ENCODE results near the gene RAB6A.
"Not testable (repeated sequence)": the region's sequence is repeated elsewhere in the genome, so short reads cannot be mapped to it uniquely, and the experiment has no call there.

Gene RAB6A

GRCh38 chr11:73760679-73761402 lies at the start of gene RAB6A:
TSS of gene RAB6A (minus strand) at chr11:73761074. CDS start at chr11:73760635, 439 bp downstream.
- DNase-seq (ENCODE audit: low spot score) = peak; percentile 100

DNA sequence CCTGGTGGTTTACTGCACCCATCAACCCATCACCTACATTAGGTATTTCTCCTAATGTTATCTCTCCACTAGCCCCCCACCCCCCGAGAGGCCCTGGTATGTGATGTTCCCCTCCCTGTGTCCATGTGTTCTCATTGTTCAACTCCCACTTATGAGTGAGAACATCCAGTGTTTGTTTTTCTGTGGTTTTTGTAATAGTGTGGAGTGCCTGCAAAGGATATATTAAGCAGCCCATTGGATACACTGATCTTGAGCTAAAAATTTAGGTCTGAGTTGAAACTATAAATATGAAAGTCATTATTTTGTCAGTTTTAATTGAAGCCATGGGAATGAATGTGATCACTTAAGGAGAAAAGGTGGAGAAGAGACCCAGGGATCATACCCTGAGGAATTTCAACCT lies 49.8 kb upstream of the RAB6A start:
- DNase-seq (ENCODE audit: low spot score) = no peak

GRCh38 chr11:73808052-73808451 lies 47.2 kb upstream of the RAB6A start:
- DNase-seq (ENCODE audit: low spot score) = no peak

DNA sequence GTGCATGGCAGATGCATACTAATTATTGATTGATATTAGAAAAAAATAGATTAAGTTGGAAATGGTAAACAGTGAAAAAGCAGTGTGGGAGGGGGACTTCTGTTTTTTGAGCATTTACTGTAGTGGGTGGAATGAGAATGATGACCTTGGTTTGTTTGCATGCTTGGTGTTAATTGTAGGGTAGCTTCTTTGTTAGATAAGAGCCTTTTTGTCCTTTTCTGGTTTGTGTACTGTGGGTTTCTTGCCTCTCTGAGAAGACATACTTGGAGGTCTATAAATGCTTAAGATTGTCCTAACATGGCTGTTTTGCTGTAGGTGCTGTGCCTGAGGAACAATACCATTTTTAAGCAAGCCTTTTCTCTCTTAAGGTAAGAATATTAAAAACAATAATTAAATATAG lies 43.8 kb upstream of the RAB6A start:
- DNase-seq (ENCODE audit: low spot score) = no peak

DNA sequence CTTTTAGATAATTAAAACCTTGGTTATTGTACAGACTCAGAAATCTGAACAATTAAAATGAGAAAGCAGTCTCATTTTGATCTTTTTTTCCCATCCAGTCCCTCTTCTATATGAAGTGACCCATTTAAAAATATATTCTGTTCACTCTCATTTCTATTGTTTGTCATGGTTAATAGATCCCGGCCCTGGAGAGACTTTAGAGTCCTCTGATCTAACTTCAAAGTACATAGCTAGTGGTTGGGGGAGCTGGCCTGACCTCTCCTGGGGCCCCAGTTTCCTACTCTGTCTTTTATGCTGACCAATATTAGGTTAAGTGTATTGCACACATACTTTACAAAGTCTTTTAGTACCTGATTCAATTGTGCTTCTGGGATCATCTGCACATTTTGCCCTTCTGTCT lies 40.3 kb upstream of the RAB6A start:
- no peak for DNase-seq (ENCODE audit: low spot score)

DNA sequence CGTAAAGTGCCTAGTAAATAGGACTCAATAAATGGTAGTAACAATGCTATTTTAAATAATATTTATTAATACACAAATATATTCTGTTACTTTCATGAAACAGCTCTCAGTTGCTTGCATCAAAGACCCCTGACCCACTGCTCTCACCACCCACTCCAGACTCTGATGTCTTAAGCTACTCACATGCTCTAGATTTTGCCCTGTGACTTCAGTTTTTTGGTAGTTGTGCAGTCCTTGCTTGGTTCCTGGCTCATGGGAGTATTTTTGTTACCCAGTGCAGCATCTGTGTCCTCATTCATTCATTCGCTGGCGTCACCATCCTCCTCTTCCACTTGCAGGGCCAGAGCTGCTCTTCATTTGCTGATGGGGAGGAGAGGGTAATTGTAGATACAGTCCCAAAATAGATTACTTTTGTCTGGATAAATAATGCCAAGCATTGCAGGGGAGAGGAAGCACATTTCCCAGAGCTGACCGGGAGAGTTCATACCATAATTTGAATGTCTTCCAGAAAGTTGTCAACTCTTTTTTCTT lies 39.5 kb upstream of the RAB6A start:
- DNase-seq (ENCODE audit: low spot score) = no peak

- peak; percentile 51 for DNase-seq (ENCODE audit: low spot score)
Observed at GRCh38 chr11:73797457-73797856, 36.6 kb upstream of the RAB6A start.

DNA sequence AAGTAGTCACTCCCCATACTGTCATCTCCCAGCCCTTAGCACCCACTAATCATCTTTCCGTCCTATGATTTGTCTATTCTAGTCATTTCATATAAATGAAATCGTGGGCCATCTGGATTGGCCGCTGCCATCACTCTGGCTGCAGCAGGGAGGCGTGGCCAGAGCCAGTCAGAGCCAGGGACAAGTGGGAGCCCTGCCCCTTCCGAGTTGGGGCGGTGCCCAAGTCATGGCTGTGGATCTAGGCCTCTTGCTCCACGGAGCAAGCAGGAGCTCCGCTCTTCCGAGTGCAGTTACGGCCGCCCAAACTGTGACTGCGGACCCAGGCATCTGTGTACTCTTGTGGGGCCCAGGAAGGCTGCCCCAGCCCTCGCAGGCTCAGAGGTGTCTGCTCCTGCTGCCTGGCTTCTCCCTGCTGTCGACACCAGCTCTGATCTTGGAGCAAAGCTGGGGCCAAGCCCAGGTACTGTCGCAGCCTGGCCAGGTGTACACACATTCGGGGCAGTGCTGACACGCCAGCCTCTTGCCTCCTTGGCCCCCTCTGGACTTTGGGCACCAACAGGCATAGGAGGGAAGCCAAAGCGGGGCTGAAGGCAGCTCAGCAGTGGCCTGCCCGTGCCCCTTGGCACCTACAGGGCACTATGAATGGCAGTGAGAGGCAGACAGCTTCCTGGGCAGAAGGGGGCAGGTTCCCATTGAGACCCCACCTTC lies 35.2 kb upstream of the RAB6A start:
- peak; percentile 88 for DNase-seq (ENCODE audit: low spot score)

DNA sequence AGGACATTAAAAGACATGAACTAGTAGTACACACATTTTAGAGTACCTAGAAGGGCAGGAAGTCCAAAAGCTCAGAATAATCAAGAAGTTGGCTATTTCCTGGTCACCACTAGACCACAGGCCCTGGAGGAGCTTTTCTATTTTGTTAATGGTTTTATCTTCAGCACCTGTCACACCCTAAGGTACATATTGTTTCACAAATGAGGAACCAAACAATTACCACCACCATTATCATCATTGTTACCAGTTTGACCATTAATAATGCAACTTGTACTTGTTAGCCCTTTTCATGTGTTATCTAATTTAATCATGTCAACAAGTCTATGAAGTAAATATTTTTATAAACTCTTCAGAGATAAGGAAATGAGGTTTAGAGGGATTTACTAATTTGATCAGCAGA lies 31.7 kb upstream of the RAB6A start:
- DNase-seq (ENCODE audit: low spot score) = no peak

- DNase-seq (ENCODE audit: low spot score) = no peak
Observed at GRCh38 chr11:73789279-73789670, 28.4 kb upstream of the RAB6A start.

- peak; percentile 89 for DNase-seq (ENCODE audit: low spot score)
Observed at GRCh38 chr11:73787643-73788558, 27.0 kb upstream of the RAB6A start, which contains the start of gene MRPL48. TSS of gene MRPL48 (plus strand) at chr11:73787874. CDS start at chr11:73787972, 98 bp downstream.

GRCh38 chr11:73787051-73787642 lies 26.3 kb upstream of the RAB6A start:
- no peak for DNase-seq (ENCODE audit: low spot score)

GRCh38 chr11:73785467-73785866 lies 24.6 kb upstream of the RAB6A start:
- DNase-seq (ENCODE audit: low spot score) = not testable (repeated sequence)

DNA sequence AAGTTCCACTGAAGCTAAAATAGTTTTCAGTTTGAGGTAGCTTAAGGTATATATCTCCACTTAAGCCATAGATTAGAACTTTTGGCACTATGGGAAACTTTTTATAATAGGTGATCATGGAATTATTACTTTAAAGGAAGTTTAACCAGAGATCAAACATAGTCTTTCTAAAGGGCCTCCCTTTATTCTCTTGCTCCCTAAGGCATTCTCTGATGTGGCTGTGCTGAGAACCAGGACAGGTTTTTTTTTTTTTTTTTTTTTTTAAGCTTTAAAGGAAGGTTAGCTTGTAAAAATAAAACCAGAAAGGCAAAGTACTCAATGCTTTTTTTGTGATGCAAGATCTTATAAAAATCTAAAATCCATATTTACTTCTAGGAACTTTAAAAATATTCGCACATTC lies 23.9 kb upstream of the RAB6A start:
- DNase-seq (ENCODE audit: low spot score) = no peak

DNA sequence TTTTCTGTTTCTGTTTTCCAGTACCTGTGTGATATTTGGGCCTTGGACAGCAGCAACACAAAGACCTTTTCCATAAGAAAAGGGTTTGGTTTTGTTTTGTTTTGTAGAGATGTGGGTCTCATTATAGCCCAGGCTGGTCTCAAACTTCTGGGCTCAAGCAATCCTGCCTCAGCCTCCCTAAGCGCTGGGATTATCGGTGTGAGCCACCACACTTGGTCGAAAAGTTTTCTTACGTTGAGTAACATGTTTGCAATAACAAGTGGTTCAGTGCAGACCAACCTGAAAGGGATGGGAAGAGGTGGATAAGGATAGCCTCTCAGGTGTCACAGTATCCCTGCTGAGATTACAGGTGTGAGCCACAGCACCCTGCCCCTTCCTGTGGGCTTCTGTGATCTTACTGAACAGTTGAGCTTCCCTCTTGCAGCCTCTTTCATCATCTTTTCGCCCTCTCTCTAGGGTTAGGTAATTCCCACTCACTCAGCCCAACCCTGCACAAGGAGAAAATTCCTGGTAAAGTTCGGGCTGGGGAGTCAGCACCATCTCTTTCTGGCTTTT lies 23.3 kb upstream of the RAB6A start:
- no peak for DNase-seq (ENCODE audit: low spot score)

DNA sequence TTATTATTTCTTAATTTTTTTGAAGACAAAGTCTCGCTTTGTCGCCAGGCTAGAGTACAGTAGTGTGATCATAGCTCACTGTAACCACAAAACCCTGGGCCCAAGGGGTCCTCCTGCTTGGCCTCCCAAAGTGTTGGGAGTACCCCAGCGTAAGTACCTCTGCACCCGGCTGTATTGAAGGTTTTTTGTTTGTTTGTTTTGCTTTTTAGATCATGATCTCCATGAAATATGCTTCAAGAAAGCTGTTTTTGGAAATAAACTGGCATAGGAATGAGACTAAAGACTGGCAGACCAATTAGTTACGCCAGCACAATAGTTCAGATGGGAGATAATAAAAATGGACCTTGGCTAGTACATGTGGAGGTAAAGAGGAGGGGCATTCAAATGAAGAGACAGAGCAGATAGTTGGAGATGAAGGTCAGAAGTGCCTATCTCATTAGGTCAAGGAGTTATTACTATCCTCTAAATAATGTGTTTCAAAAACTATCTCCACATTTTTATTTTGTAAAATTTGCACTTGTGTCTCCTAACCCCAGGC lies 22.7 kb upstream of the RAB6A start:
- DNase-seq (ENCODE audit: low spot score) = no peak

DNA sequence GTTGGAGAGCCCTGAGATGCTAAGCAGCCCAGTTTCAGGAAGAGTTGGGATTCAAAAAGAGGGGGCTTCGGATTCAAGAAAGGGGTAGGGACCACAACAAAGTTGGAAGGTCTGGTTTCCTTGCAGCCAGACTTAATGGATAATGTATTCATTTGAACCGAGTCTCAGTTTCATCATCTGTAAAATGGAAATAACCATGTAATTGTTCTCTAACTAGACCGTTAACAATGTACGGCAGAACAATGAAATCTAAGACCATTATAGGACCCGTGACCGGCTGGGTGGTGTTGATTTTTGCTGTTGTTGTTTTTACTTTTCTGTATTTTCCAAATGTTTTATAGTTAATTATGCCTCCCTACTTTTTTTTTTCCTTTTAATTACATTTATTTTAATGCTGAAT lies 20.4 kb upstream of the RAB6A start:
- DNase-seq (ENCODE audit: low spot score) = no peak

DNA sequence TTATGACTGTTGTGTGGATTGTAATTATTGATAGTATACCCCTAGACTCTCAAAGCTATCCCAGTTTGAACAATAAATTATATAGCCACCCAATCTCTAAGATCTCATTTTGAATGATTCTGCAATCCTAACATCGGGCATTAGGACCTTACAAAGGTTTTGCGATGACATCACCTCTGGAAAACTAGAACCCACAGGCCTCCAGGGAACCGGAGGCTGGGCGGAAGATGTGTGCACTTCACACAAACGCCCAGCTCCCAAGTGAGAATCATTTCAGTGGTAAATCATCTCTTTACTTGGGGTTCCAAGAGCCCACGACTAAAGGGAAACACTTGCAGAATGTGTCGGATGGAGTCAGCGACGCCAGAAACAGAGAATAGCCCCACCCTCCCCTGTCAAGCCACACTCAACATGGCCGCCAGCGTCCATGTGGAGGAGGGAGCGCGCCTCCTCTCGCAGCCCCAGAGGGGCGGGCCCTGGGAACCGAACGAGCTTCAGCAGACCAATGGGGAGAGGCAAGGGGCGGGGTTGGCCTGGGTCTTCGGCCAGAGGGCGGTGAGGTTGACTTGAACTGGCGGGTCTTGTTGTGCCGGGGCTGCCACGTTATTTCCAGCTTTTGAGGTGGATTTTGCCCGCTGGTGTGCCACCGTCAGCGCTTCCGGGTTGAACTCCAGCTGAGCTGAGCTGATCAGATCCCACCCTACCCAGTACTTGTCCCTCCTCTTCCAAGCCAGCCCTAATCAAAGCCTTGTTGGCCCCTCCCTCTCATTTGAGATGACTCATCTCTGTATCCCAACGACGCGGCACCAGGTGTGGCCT lies 18.4 kb upstream of the RAB6A start:
- peak; percentile 99 for DNase-seq (ENCODE audit: low spot score)

GRCh38 chr11:73770811-73771210 lies 9.9 kb upstream of the RAB6A start:
- not testable (repeated sequence) for DNase-seq (ENCODE audit: low spot score)

DNA sequence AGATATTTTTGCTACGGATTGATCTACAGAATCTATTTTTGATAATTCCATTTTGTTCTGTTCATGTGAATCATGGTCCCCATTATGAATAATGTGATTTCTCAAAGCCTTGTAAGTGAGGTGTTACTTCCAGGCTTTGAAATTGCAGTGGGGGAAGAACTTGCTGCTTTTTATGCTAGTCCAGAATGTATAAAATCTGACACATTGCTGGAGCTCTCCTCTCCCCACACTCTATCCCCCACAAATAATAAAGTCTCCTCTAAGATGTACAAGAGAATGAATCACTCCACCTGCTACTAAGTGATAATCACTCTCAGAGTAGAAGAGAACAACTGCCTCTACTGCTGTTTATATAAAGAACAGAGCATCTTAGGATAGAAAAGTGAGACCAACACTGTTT lies 5.9 kb upstream of the RAB6A start:
- peak; percentile 65 for DNase-seq (ENCODE audit: low spot score)

Measured in putamen (tissue), 1 donor.